Right lobe of liver (tissue), 4 donors: ENCODE data around the gene SDR42E2.

ENCODE experiments used
- POLR2A ChIP-seq: fragments of 450-650 bp; IDR thresholded peaks from one replicate; pipeline ENCODE4 v1.6.1; 2017; ENCODE audit warnings: antibody characterized with exemption, mild to moderate bottlenecking
- TF ChIP-seq, protein P1 (sequence below), 4 donors: fragments of 200-600 bp in 3 of 4; fragments of 450-650 bp in 1 of 4; IDR thresholded peaks; one replicate each; pipeline versions ENCODE4 v1.5.1 to v1.8.0; 2016 to 2022; ENCODE audit warnings: antibody characterized with exemption in 4 of 4, mild to moderate bottlenecking in 2 of 4
- donor health status: DM: no; HTN: no; CAD: no.
- donor health status: DM: no; HTN: no; CAD: no.
- donor health status: DM: no; HTN: yes; CAD: no.

DNA sequence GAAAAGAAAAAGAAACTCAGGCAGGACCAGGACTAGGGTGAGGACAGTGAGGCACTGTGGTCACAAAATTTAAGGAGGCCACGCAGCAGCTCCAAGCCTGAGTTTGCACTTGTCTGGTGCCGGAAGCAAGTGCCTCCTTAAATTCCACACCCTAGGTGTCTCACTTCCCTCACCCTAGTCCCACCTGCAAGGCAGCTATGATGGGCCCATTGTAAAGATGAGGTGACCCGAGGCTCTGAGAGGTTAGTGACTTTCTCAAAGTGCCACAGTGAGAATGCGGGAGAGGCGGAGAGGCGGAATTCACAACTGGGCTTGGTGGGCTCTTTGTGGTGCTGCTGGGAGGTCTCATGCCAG lies 22.3 kb downstream of the SDR42E2 start:
- TF ChIP-seq, protein P1, sequence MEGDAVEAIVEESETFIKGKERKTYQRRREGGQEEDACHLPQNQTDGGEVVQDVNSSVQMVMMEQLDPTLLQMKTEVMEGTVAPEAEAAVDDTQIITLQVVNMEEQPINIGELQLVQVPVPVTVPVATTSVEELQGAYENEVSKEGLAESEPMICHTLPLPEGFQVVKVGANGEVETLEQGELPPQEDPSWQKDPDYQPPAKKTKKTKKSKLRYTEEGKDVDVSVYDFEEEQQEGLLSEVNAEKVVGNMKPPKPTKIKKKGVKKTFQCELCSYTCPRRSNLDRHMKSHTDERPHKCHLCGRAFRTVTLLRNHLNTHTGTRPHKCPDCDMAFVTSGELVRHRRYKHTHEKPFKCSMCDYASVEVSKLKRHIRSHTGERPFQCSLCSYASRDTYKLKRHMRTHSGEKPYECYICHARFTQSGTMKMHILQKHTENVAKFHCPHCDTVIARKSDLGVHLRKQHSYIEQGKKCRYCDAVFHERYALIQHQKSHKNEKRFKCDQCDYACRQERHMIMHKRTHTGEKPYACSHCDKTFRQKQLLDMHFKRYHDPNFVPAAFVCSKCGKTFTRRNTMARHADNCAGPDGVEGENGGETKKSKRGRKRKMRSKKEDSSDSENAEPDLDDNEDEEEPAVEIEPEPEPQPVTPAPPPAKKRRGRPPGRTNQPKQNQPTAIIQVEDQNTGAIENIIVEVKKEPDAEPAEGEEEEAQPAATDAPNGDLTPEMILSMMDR (IDR thresholded peaks at IDR 0.05): no peak
- no peak for TF ChIP-seq POLR2A
